ENCODE measurements around the gene CCDC34.

Gene CCDC34

GRCh38 chr11:27362749-27363575 lies at the start of gene CCDC34:
CCDC34 (minus strand) TSS chr11:27363215; CDS start chr11:27363194, 21 bp downstream.
- ChIA-PET POLR2A (ENCODE audit: low non-redundant PET) (interaction anchor here (0.7 kb wide), 1 partner anchor 135 kb away, joined by 3 read pairs; no protein-coding TSS in a partner anchor), CTCF (no interaction called here)
- TF ChIP-seq, protein P1, sequence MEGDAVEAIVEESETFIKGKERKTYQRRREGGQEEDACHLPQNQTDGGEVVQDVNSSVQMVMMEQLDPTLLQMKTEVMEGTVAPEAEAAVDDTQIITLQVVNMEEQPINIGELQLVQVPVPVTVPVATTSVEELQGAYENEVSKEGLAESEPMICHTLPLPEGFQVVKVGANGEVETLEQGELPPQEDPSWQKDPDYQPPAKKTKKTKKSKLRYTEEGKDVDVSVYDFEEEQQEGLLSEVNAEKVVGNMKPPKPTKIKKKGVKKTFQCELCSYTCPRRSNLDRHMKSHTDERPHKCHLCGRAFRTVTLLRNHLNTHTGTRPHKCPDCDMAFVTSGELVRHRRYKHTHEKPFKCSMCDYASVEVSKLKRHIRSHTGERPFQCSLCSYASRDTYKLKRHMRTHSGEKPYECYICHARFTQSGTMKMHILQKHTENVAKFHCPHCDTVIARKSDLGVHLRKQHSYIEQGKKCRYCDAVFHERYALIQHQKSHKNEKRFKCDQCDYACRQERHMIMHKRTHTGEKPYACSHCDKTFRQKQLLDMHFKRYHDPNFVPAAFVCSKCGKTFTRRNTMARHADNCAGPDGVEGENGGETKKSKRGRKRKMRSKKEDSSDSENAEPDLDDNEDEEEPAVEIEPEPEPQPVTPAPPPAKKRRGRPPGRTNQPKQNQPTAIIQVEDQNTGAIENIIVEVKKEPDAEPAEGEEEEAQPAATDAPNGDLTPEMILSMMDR (conservative IDR thresholded peaks at IDR 0.05; ENCODE audit: low read depth) = no peak
- H3K27ac ChIP-seq = peak within 1 kb of the TSS; percentile 75
- peak; percentile 92 for DNase-seq (ENCODE audit: low spot score)

DNA sequence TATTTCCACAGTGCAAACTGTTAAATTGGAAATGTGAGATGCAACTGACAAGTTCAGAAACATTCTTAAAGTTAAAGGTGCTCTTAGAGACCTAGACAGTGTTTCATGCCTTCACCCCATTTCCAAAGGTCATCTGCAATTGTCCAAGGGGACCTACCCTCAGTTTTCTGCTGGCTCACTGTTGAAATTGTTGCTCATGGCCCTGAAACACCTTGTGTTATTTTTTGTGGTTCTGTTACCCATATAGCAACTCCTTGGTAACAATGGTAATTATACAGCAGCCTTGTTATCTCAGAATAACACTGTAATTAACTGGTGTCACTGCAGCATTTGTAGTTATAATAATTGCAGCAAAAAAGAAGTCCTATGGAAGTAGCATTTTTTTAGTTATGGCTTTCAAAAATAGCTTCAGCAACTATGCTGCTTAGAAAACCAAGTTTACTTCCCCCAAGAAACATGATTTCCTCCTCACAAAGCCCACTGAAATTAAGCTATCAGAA lies 49.2 kb upstream of the CCDC34 start:
- POLR2A ChIA-PET (ENCODE audit: low non-redundant PET) = no interaction called here
- DNase-seq (ENCODE audit: low spot score) = no peak
- CTCF ChIA-PET = interaction anchor here (1.2 to 1.3 kb wide), 2 partner anchors 8 to 11 kb away, joined by 4 to 5 read pairs; no protein-coding TSS in a partner anchor
- TF ChIP-seq, protein P1 (conservative IDR thresholded peaks at IDR 0.05; ENCODE audit: low read depth) = no peak
- no peak overlapping the region for H3K27ac ChIP-seq

DNA sequence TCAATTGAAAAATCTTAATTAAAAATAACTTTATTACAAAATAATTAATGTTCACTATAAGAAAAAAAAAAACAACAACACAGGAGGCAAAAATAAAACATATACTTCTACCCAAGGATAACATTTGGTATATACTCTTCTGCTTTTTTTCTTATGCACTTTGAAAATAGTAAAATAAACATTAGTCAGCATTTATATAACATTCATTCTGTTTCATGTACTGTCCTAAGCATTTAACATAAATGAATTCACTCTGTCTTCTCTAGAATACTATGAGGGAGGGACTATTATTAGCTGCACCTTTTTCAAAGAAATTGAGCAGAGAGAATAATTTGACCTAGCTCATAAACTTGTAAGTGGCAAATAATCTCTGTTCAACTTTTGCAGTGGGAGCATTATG lies 48.3 kb upstream of the CCDC34 start:
- H3K27ac ChIP-seq = no peak overlapping the region
- CTCF ChIA-PET = interaction anchor here (1.2 kb wide), 1 partner anchor 9 kb away, joined by 4 read pairs; no protein-coding TSS in a partner anchor
- POLR2A ChIA-PET (ENCODE audit: low non-redundant PET) = interaction anchor here (0.7 kb wide), 1 partner anchor 62 kb away, joined by 4 read pairs; no protein-coding TSS in a partner anchor
- DNase-seq (ENCODE audit: low spot score) = no peak
- TF ChIP-seq, protein P1 (conservative IDR thresholded peaks at IDR 0.05; ENCODE audit: low read depth) = no peak

DNA sequence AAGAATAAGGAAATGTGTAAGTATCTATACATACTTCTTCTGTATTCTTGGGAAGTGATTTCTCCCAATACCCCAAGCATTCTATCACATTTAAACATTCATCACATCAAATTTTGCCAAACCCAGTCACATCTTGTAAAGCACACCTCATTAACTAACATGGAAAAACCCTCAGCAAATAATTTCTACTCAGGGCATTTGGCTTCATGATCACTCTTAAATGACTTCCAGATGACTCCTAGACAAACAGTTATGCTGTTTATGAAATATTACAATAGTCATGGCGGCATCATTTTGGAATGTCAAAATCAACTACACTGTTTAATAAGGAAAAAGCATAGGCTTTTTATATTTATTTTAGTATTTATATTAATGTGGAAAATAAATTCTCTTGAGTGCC lies 47.3 kb upstream of the CCDC34 start:
- no peak overlapping the region for H3K27ac ChIP-seq
- CTCF ChIA-PET = no interaction called here
- TF ChIP-seq, protein P1 (conservative IDR thresholded peaks at IDR 0.05; ENCODE audit: low read depth) = no peak
- POLR2A ChIA-PET (ENCODE audit: low non-redundant PET) = no interaction called here
- no peak for DNase-seq (ENCODE audit: low spot score)

DNA sequence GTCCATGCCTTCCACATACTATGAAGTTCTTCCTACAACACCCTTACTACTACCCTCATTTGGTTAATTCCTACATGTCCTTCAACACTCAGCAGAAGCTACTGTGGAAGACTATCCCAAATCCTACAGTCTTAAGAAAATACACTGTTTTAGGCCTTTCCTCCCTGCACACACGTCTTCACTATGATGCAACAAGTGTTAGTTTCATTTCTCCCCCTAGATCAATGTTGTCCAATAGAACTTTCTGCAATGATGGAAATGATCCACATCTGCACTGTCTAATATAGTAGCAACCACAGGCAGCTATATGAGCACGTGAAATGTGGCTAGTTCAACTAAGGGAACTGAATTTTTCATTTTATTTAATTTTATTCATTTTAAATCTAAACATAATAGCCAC lies 46.7 kb upstream of the CCDC34 start:
- ChIA-PET POLR2A (ENCODE audit: low non-redundant PET) (no interaction called here), CTCF (no interaction called here)

DNA sequence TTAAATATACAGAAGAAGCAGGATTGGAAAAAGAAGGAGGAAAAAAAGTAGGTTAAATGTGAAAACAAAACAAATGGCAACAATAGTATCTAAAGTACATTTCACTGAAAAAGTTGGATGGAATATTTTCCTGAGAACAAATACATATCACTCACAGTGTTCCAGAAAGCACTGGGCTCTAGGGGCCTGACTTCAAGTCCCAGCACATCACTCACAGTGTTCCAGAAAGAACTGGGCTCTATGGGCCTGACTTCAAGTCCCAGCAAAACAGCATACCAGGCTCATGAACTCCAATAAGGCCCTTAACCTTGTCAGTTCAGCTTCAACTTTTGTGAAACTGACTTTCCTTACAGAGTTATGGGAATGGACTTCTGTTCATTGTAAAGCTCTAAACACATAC lies 46.0 kb upstream of the CCDC34 start:
- TF ChIP-seq, protein P1 (conservative IDR thresholded peaks at IDR 0.05; ENCODE audit: low read depth) = no peak
- DNase-seq (ENCODE audit: low spot score) = no peak
- no peak overlapping the region for H3K27ac ChIP-seq
- POLR2A ChIA-PET (ENCODE audit: low non-redundant PET) = no interaction called here
- CTCF ChIA-PET = no interaction called here

More for the DNA sequence above, 46.7 kb upstream of the CCDC34 start:
- no peak overlapping the region for H3K27ac ChIP-seq
- TF ChIP-seq, protein P1 (conservative IDR thresholded peaks at IDR 0.05; ENCODE audit: low read depth) = no peak
- DNase-seq (ENCODE audit: low spot score) = no peak

Measured in RWPE1 (cell line).